IPS-NIHi7 (cell line): ENCODE measurements around the gene KRTAP9-2.
"Not testable (repeated sequence)": the region's sequence is repeated elsewhere in the genome, so short reads cannot be mapped to it uniquely, and the experiment has no call there.

ENCODE experiments used
- DNase-seq: peaks from one replicate; pipeline ENCODE4 v3.0.0; 2012; ENCODE audit warnings: mixed read lengths; ENCODE audit errors: extremely low spot score

The KRTAP9-2 gene, protein sequence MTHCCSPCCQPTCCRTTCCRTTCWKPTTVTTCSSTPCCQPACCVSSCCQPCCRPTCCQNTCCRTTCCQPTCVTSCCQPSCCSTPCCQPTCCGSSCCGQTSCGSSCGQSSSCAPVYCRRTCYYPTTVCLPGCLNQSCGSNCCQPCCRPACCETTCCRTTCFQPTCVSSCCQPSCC

DNA sequence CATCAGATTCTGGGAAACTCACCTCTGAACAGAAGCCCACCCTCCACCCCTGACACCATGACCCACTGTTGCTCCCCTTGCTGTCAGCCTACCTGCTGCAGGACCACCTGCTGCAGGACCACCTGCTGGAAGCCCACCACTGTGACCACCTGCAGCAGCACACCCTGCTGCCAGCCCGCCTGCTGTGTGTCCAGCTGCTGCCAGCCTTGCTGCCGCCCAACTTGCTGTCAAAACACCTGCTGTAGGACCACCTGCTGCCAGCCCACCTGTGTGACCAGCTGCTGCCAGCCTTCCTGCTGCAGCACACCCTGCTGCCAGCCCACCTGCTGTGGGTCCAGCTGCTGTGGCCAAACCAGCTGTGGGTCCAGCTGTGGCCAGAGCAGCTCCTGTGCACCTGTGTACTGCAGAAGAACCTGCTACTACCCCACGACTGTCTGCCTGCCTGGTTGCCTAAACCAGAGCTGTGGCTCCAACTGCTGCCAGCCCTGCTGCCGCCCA is at the start of gene KRTAP9-2:
Gene KRTAP9-2 (plus strand): TSS at position 51 of the 498 bp plus-strand sequence. CDS start 7 bp downstream, at position 58.
- DNase-seq, result not testable (repeated sequence)

DNA sequence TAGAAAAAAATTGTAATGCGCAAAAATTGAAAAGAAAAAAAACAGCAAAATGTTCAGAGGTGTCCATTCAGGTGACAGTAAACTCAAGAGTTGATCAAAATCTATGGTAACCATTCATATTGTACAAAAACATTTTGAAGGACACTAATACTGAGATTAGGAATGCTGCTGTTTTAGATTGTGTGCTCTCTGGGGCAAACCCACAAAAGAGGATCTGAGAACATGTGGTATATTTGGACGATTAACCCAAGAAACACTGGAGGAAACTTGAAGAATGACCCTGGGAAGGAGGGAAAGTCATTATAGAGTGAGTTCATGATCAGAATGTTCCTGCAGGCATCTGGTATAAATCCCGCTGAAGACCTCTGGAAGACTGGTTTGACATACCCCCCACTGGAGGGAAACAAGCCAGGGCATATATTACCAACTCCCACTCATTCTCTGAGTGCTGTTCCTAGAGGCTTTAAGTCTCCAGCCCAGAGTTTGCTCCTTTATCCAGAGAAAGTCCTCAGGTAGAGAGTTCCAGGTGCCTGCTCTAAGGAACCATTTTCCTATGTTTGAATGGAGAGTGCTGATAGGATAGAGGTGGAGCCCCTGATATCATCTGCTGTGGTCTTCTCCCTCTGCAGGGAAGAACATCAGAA is 49.6 kb upstream of the KRTAP9-2 start:
- DNase-seq, result no peak

DNA sequence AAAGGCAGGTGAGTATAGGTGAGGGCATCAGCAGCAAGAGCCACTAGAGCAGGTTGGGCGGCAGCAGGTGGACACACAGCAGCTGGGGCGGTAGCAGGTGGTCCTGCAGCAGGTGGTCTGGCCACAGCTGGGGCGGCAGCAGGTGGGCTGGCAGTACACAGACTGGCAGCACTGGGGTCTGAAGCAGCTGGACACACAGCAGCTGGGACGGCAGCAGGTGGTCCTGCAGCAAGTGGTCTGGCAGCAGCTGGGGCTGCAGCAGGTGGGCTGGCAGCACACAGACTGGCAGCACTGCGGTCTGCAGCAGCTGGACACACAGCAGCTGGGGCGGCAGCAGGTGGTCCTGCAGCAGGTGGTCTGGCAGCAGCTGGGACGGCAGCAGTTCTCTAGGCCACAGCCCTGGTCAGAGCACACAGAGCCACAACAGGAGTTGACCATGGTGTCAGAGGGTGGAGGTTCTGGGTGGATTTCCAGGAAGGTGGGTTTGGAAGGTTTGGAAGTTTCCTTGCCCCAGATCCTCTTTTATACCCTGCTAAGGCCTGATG is 48.6 kb upstream of the KRTAP9-2 start, which contains the start of gene KRTAP4-2:
Gene KRTAP4-2 (minus strand): TSS at position 495 of the 545 bp plus-strand sequence. CDS start 57 bp downstream, at position 438.
- no peak for DNase-seq

DNA sequence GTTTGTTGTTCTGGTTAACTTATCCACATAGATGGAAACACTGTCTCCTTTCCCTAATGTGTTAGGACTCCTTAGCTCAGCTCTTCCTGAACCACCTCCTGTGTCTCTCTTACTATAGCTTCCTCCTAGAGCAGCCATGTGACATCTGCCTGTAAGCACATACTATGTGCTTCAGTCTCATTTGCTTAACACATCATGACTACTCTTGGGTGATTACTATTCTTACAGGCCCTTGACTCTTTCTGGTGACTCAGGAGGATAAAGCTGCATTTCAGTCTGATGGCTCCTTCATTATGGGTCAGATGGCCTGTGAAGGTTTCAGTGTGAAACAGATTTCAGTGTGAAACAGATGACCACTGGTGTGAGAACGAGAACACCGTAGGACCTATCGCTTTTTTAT is 48.1 kb upstream of the KRTAP9-2 start:
- no peak for DNase-seq

DNA sequence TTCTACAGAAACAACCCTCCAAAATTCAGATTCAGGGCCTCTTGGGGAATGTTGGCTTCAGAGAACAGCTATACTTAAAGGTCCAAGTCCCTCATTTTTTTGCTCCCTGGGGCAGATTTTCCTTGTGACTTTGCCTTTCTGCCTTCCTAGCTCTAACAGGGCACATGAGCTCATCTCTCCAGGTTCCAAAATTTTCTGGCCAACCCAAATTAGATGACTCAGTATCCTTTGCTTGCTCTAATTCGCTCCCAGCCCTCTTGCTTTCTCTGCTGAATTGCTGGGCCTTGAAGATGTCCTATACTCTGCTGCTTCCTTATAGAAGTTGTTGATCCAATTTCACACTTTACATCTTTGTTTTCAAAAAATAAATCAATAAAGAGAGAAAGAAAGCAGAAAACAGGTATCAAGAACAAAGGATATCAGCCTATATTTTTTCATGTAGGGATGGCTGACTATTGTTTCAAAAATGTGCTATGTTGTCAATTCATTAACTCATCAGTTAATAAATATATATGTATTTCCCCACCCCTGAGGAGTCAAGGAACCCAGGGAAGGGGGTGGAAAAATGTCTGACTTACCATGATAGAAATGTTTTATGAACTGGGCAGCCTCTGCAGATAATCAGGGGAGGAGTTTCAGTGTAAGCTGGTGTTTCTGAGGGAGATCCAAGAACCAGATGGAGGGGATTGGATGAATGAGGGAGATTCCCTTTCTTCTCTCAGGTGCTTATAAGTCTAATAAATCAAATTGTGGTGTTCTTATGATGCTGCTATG is 47.4 kb upstream of the KRTAP9-2 start:
- no peak for DNase-seq

DNA sequence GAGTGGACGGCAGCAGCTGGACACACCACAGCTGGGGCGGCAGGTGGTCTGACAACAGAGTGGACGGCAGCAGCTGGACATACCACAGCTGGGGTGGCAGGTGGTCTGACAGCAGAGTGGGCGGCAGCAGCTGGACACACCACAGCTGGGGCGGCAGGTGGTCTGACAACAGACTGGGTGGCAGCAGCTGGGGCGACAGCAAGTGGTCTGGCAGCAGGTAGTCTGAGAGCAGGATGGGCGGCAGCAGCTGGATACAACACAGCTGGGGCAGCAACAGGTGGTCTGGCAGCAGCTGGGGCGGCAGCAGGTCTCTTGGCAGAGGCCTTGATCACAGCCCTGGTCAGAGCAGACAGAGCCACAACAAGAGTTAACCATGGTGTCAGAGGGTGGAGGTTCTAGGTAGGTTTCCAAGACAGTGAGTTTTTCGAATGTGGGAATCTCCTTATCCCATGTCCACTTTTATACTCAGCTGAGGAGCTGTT is 41.9 kb upstream of the KRTAP9-2 start, which contains the start of gene KRTAP4-1:
Gene KRTAP4-1 (minus strand): TSS at position 432 of the 482 bp plus-strand sequence. CDS start 57 bp downstream, at position 375.
- DNase-seq, result no peak

DNA sequence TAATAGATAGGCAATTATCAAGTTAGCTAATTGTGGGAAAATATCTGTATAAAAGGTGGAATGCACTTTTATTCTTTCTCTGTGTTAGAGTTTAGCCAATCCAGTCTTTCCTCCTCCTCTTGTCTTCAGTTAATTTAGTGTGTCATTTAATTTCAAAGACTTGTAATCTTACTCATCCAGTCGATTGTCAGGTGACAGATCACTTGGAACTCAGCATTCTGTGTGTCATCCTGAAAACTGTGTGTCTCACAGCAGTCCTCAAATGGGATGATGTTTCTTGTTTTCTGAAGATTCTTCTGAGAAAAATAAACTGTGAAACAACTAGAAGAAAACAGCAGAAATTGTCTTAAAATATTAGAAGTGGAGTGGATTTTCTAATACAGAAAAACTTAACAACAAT is 41.4 kb upstream of the KRTAP9-2 start:
- no peak for DNase-seq

DNA sequence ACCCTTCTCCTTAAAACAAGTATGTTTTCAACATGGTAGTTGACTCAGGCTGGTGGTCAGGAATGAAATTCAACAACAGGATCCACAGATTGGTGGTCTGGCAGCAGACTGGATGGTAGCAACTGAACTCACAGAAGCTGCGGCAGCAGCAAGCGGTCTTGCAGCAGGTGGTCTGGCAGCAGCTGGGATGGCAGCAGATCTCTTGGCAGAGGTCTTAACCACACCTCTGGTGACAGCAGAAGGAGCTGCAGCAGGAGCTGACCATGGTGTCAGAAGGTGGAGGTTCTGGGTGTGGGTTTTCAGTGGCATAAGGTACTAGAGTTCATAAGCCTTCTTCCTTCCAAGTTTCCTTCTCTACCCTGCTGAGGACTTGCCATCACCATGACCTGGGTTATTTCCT is 39.6 kb upstream of the KRTAP9-2 start:
- DNase-seq, result no peak

DNA sequence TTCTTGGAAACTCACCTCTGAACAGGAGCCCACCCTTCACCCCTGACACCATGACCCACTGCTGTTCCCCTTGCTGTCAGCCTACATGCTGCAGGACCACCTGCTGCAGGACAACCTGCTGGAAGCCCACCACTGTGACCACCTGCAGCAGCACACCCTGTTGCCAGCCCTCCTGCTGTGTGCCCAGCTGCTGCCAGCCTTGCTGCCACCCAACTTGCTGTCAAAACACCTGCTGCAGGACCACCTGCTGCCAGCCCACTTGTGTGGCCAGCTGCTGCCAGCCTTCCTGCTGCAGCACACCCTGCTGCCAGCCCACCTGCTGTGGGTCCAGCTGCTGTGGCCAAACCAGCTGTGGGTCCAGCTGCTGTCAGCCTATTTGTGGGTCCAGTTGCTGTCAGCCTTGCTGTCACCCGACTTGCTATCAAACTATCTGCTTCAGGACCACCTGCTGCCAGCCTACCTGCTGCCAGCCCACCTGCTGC is 36.6 kb upstream of the KRTAP9-2 start, which contains the start of gene KRTAP9-1:
Gene KRTAP9-1 (plus strand): TSS at position 51 of the 482 bp plus-strand sequence. CDS start 0 bp downstream, at position 51.
- not testable (repeated sequence) for DNase-seq

DNA sequence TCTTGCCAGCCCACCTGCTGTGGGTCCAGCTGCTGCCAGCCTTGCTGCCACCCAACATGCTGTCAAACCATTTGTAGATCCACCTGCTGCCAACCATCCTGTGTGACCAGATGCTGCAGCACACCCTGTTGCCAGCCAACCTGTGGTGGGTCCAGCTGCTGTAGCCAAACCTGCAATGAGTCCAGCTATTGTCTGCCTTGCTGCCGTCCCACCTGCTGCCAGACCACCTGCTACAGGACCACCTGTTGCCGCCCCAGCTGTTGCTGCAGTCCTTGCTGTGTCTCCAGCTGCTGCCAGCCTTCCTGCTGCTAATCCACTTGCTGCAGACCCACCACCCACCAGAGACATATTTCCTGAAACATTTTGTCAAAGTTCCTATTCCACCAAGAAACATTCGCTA is 36.1 kb upstream of the KRTAP9-2 start:
- no peak for DNase-seq

DNA sequence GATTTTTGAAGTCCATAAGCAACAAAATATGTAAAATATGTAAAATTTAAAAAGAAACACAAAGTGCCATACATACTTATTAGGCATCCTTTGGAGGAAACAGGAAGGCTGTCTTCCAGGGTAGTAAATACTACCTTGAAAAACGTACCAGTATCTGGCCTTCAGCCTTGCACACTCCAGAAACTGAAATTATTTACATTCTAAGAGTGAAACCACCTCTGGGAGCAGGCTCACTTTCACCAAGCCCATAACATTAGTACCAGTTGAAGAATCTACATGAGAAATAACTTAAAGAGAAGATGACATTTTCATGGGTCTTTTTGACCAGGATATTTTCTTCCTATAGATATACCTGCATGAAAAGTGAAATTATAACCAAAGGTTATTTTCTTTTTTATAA is 30.4 kb upstream of the KRTAP9-2 start:
- DNase-seq, result no peak

DNA sequence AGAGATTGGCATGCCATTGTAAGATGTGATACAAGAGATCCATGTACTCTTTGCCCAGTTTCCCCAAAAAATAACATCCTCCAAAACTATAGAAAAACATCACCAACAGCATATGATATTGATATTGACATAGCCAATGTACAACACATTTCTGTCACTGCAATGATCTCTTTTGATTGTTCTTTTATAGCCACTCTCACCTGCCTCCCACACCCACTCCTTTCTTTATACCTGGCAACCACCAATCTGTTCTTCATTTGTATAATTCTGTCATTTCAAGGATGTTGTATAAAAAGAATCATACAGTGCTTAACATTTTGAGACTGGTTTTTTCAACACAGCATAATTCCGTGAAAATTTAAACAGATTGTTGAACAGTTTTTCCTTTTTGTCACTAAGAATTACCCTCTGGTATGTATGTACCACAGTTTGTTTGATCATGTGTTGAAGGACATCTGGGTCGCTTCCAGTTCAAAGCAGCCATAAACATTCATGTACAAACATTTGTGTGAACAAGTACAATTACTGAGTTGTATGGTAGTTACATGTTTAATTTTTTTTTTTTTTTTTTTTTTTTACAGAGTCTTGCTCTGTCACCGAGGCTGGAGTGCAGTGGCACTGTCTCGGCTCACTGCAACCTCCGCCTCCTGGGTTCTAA is 26.9 kb upstream of the KRTAP9-2 start:
- DNase-seq, result no peak

DNA sequence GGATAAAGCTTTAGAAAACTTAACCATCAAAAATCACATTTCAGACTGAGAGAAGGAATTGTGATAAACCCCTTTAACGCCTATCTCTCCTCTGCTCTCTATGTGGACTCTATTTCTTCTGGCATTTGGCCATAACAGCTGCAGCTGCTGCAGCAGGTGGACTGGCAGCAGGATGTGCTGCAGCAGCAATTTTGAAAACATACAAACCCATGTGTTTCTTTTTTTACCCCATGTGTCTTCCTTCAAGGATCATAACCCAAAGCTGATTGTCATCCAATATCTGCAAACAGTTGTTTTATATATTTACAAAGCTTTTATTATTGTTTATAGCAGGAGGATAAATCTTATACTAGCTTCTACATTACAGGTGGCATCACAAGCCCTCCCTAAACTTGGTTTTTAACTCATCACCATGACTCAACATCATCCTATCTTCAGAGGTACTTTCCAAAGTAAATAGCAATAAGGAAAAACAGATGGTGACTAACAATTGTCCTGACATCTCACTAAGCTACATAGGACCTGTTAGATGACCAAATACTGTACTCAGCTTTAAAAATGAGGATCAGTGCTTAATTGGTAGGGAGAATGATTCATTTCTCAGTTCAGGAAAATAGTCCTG is 14.5 kb upstream of the KRTAP9-2 start:
- DNase-seq, result no peak

DNA sequence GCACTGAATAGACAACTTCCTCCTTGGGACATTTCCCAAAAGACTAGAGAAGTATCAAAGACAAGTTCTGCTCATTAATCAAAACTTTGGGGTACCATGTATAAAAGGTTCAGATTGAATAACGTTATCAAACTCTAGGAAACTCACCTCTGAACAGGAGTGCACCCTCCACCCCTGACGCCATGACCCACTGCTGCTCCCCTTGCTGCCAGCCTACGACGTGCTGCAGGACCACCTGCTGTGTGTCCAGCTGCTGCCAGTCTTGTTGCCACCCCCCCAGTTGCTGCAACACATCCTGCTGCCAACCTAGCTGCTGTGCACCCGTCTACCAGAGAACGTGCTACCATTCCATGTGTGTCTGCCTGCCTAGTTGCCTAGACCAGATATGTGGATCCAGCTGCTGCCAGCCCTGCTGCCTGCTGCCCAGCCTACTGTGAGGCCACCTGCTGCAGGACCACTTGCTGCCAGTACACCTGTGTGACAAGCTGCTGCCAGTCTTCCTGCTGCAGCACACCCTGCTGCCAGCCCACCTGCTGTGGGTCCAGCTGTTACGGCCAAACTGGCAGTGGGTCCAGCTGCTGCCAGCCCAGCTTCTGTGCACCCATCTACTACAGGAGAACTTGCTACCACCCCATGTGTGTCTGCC is 13.8 kb upstream of the KRTAP9-2 start:
- no peak for DNase-seq

DNA sequence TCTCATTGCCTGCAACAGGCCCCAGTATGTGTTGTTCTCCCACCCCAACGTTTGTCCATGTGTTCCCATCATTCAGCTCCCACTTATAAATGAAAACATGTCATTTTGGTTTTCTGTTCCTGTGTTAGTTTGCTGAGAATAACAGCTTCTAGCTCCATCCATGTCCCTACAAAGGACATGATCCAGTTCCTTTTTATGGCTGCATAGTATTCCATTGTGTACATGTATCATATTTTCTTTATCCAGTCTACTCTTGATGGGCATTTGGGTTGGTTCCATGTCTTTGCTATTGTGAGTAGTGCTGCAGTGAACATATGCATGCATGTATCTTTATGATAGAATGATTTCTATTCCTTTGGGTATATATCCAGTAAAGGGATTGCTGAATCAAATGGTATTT is 10.8 kb upstream of the KRTAP9-2 start:
- no peak for DNase-seq

DNA sequence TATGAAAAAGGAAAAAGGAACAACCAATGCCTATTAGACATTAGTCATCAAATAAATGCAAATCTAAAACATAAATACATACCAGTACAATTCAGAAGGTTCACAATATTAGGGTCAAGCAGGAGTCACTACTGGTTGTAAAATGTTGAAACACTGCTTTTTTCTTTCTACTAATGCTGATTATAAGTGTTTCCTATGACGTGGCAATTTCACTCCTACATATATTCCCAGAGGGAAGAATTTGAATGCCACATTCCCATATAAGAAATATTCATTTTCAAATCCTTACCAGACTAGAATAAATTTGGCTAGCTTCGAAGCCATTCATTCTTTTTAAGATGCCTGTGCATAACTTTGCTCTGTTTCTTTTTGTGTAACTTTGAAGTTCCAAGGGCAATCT is 2.6 kb upstream of the KRTAP9-2 start:
- DNase-seq, result no peak

DNA sequence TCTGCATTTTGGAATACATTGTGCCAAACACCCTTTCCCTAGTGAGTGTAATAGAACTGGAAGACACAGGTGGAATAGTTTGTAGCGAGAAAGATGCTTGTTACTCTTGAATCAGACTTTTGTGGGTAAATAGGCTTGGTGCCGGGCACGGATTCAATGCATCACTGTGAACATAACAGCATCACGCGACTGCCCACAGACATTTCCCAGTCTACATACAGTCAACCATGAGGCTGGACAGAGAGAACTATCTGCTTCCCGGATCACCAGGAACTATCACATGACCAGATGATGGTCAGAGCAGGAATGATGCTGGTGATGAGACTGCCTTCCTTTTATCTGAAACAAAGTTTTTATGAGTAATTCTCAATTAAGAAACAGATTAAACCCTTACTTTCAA is 397 bp upstream of the KRTAP9-2 start:
- DNase-seq, result no peak

DNA sequence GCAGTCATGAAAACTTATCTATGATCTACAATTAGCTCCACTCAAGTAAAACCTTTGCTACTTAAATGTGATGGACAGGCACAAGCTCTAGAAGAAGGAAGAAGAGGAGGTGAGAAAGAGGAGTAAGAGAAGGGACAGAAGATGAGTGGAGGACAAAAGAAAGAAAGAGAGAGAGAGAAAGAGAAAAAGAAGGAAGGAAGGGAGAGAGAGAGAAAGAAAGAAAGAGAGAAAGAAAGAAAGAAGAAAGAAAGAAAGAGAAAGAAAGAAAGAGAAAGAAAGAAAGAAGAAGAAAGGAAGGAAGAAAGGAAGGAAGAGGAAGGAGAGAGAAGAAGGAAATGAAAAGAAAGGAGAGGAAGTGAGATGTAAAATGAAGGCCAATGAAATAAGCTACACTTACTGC is 3.6 kb downstream of the KRTAP9-2 start:
- no peak for DNase-seq

DNA sequence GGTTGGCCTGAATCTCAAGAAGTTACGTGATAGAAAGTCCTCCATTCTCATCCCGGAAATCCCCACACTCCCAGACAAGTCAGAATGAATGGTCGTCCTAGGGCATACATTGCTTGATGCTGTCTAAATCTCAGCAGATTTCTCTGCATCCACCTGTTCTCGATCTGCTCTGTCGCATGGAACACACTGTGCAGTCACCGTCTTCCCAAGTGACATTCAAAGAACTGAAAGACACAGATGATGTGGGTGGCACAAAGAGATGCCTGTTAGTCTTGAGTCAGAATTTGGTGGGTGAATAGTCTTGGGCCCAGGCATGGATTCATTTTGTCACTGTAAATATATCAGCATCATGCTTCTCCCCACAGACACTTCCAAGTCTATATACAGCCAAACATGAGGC is 5.3 kb downstream of the KRTAP9-2 start:
- no peak for DNase-seq

DNA sequence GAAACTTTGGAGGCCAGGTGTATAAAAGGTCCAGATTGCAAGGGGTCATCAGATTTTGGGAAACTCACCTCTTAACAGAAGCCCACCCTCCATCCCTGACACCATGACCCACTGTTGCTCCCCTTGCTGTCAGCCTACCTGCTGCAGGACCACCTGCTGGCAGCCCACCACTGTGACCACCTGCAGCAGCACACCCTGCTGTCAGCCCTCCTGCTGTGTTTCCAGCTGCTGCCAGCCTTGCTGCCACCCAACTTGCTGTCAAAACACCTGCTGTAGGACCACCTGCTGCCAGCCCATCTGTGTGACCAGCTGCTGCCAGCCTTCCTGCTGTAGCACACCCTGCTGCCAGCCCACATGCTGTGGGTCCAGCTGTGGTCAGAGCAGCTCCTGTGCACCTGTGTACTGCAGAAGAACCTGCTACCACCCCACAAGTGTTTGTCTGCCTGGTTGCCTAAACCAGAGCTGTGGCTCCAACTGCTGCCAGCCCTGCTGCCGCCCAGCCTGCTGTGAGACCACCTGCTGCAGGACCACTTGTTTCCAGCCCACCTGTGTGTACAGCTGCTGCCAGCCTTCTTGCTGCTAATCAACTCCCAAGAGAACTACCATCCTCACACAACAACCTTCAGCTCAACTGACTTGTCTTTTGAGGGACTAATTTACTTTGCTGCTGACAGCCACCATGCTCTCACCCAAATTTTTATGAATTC is 6.1 kb downstream of the KRTAP9-2 start, which contains the start of gene KRTAP9-3:
Gene KRTAP9-3 (plus strand): TSS at position 51 of the 707 bp plus-strand sequence. CDS start 53 bp downstream, at position 104.
- not testable (repeated sequence) for DNase-seq
